Activated T-helper 1 cell treated with Interleukin-2 at 50 U/mL for 16 hours (primary cell): ENCODE data around the gene SLC37A4.
"Not testable (repeated sequence)": the region's sequence is repeated elsewhere in the genome, so short reads cannot be mapped to it uniquely, and the experiment has no call there.

Experiments used
- DNase-seq: peaks from one replicate; pipeline ENCODE4 v3.0.0-alpha.2; 2020; ENCODE audit warnings: low read depth

Gene SLC37A4

GRCh38 chr11:119030329-119031047 is at the start of gene SLC37A4:
TSS of gene SLC37A4 (minus strand) at chr11:119030877.
- peak; percentile 99 for DNase-seq

GRCh38 chr11:119078675-119079420 is 48.2 kb upstream of the SLC37A4 start:
- DNase-seq, result no peak

- DNase-seq, result no peak
These were observed 47.2 kb upstream of the SLC37A4 start for GRCh38 chr11:119077839-119078238.

- peak; percentile 96 for DNase-seq
These were observed 36.9 kb upstream of the SLC37A4 start, which contains the start of gene VPS11 for GRCh38 chr11:119067371-119068222. TSS of gene VPS11 (plus strand) at chr11:119067818. CDS start at chr11:119067824, 6 bp downstream.

- DNase-seq, result peak; percentile 16
These were observed 34.7 kb upstream of the SLC37A4 start for GRCh38 chr11:119065369-119065768.

GRCh38 chr11:119062779-119063178 is 32.1 kb upstream of the SLC37A4 start:
- DNase-seq, result no peak

- DNase-seq, result no peak
These were observed 30.6 kb upstream of the SLC37A4 start for GRCh38 chr11:119061256-119061655.

GRCh38 chr11:119059128-119059527 is 28.5 kb upstream of the SLC37A4 start:
- DNase-seq, result not testable (repeated sequence)

- peak; percentile 98 for DNase-seq
These were observed 26.5 kb upstream of the SLC37A4 start, which contains the start of gene HYOU1 for GRCh38 chr11:119057000-119057769. TSS of gene HYOU1 (minus strand) at chr11:119057205. CDS start at chr11:119056160, 1,045 bp downstream.

GRCh38 chr11:119056421-119056999 is 25.8 kb upstream of the SLC37A4 start:
- DNase-seq, result peak; percentile 35

GRCh38 chr11:119055901-119056300 is 25.2 kb upstream of the SLC37A4 start:
- no peak for DNase-seq

- no peak for DNase-seq
These were observed 23.7 kb upstream of the SLC37A4 start for GRCh38 chr11:119054418-119054817.

GRCh38 chr11:119052163-119052814 is 21.6 kb upstream of the SLC37A4 start:
- DNase-seq, result no peak

GRCh38 chr11:119051440-119052162 is 20.9 kb upstream of the SLC37A4 start:
- no peak for DNase-seq

GRCh38 chr11:119049081-119049480 is 18.4 kb upstream of the SLC37A4 start:
- DNase-seq, result no peak

- DNase-seq, result no peak
These were observed 18.0 kb upstream of the SLC37A4 start for GRCh38 chr11:119048644-119049043.

GRCh38 chr11:119047205-119047604 is 16.5 kb upstream of the SLC37A4 start:
- no peak for DNase-seq

- no peak for DNase-seq
These were observed 15.8 kb upstream of the SLC37A4 start for GRCh38 chr11:119046489-119046888.

- DNase-seq, result no peak
These were observed 14.0 kb upstream of the SLC37A4 start for GRCh38 chr11:119044708-119045107.

- DNase-seq, result no peak
These were observed 12.2 kb upstream of the SLC37A4 start for GRCh38 chr11:119042927-119043326.
